Umbilical cord (tissue), 2 donors: ENCODE results near the gene IQUB. TPM values are rescaled to one million over a fixed set of nuclear protein-coding genes. Genes with fewer than 3 reads are reported as not detected.
"Not testable (repeated sequence)": the region's sequence is repeated elsewhere in the genome, so short reads cannot be mapped to it uniquely, and the experiment has no call there.

Experiments used
- DNase-seq: peaks from one replicate; pipeline ENCODE4 v3.0.0-alpha.2; 2015; ENCODE audit warnings: low spot score
- total RNA-seq: library from RNA; depleted of rRNA; stranded (reverse); fragments of >200 nt; gene quantifications from one replicate; pipeline ENCODE4 v1.2.3, GENCODE V29; 2014; ENCODE audit warnings: low replicate concordance; ENCODE audit not compliant: insufficient read depth

The IQUB gene
- total RNA-seq, 1 donor from 2014 or later: 2.6 TPM

DNA sequence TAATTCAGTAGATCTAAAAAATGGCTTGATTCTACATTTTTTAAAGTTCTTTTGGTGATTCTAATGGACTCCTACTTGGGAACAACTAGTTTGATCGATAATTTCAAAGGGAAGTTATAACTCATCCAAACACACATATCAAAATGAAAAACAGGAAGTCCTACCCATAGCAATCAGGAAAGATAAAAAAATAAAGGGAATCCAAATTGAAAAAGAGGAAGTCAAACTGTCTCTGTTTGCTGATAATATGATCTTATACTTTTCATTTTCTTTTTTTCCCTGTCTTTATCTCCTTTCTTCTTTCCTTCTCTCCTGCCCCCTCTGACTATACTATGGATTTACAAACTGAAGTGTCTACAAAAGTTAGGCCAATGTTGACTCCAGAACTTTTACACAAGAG, 118.8 kb downstream of the IQUB start:
- no peak for DNase-seq

DNA sequence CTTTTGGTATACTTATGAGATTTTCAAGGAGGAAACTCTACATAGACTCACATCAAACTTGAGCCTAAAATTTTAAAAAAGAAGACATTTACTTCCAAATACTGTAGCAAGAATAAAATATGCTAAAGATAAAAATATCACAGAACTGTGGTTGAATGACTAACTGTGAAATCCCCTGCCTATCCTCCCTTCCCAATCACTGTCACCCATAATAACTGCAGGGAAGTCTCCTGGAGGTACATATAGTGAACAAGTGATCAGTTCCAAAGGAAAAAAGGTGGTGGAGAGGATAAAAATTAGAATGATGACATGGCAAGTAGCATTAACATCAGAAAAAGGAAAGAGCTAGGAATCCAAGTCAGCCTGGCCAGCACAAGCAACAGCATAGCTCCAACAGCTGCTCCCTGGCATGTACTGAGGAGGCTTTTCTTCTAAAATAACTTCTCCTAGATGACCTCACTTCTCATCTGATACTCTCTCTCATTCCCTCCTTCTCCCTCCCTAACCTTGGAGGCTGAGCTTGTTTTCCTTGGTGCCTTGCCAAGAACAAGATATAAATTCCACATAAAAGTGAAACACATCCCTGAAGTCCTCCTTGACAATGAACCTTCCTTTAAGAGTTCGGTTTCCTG, 124.0 kb downstream of the IQUB start:
- DNase-seq: peak; percentile 89

DNA sequence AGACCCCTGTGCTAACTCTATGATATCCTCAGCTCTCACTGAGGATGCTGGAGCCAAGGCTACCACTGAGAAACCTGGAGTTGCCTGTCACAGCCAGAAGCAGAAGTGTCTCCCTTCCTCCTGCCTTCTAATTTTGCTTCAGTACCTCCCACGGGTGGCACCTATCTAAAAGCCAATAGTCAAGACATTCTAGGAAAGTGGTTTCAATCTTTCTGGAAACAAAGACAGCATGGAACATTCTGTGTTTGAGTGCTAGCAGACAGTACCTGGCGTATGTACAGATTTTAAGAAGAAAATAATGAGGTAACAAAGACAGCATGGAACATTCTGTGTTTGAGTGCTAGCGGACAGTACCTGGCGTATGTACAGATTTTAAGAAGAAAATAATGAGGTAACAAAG, 126.4 kb downstream of the IQUB start:
- not testable (repeated sequence) for DNase-seq

Other genes with a start within 250 kb of the IQUB start
- gene NDUFA5, start 23.2 kb upstream of the IQUB start, total RNA-seq: 74.2 TPM
- 0.96 TPM for gene ASB15, start 67.2 kb upstream of the IQUB start, total RNA-seq
- 1.4 TPM for gene LMOD2, start 121.3 kb upstream of the IQUB start, total RNA-seq
- gene WASL, start 214.4 kb upstream of the IQUB start, total RNA-seq: 21.4 TPM